OCI-LY3 (cell line): ENCODE measurements around the gene PGAP2.

Source experiments
- EZH2phosphoT487 ChIP-seq: fragments of 200-600 bp; shearing (Covaris generic); IDR thresholded peaks from 2 replicates; pipeline ENCODE4 v1.6.1; 2018; ENCODE audit warnings: antibody characterized with exemption, mixed run types, low read depth
- TF ChIP-seq, protein P1 (sequence below): fragments of 200-600, 300-600 bp; sonication (generic); IDR thresholded peaks from 2 replicates; pipeline ENCODE4 v1.5.1; 2014; ENCODE audit warnings: antibody characterized with exemption, low read length, low read depth

GRCh38 chr11:3830730-3831129 is 22.4 kb downstream of the PGAP2 start:
- TF ChIP-seq, protein P1, sequence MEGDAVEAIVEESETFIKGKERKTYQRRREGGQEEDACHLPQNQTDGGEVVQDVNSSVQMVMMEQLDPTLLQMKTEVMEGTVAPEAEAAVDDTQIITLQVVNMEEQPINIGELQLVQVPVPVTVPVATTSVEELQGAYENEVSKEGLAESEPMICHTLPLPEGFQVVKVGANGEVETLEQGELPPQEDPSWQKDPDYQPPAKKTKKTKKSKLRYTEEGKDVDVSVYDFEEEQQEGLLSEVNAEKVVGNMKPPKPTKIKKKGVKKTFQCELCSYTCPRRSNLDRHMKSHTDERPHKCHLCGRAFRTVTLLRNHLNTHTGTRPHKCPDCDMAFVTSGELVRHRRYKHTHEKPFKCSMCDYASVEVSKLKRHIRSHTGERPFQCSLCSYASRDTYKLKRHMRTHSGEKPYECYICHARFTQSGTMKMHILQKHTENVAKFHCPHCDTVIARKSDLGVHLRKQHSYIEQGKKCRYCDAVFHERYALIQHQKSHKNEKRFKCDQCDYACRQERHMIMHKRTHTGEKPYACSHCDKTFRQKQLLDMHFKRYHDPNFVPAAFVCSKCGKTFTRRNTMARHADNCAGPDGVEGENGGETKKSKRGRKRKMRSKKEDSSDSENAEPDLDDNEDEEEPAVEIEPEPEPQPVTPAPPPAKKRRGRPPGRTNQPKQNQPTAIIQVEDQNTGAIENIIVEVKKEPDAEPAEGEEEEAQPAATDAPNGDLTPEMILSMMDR: no peak
- TF ChIP-seq EZH2phosphoT487: no peak
